ENCODE results near the gene LPCAT3.

Gene LPCAT3

GRCh38 chr12:7060353-7060954 is 42.2 kb upstream of the LPCAT3 start, which contains the start of gene C1S:
C1S (plus strand) TSS chr12:7060718; CDS start chr12:7061913, 1,195 bp downstream.
- TF ChIP-seq CTCF (IDR thresholded peaks at IDR 0.05) = no peak

GRCh38 chr12:7059780-7060179 is 41.5 kb upstream of the LPCAT3 start:
- TF ChIP-seq CTCF (IDR thresholded peaks at IDR 0.05) = no peak

GRCh38 chr12:7058850-7059395 is 40.6 kb upstream of the LPCAT3 start:
- no peak for TF ChIP-seq CTCF (IDR thresholded peaks at IDR 0.05)

- TF ChIP-seq CTCF (IDR thresholded peaks at IDR 0.05) = no peak
These were observed 40.0 kb upstream of the LPCAT3 start for GRCh38 chr12:7058163-7058845.

GRCh38 chr12:7054925-7055324 is 36.6 kb upstream of the LPCAT3 start:
- TF ChIP-seq CTCF (IDR thresholded peaks at IDR 0.05) = no peak

DNA sequence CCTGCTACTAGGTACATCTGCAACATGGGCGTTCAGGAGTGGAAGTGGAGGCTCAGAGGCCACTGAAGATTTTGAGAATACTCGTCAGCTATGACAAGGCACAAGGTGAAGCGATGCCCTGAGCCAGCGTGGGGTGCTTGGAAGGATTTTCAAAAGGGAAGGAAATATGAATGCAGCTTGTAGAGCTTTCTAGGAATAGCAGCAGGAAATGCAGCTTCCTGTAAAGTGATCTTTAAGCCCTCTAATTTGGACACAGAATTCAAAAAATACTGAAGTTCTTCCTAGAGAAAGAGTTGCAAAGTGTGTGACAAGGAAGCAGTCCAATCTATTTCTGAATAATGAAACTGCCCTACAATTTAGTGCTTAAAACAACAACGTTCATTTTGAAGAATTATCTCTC is 29.0 kb upstream of the LPCAT3 start:
- TF ChIP-seq CTCF (IDR thresholded peaks at IDR 0.05) = no peak

DNA sequence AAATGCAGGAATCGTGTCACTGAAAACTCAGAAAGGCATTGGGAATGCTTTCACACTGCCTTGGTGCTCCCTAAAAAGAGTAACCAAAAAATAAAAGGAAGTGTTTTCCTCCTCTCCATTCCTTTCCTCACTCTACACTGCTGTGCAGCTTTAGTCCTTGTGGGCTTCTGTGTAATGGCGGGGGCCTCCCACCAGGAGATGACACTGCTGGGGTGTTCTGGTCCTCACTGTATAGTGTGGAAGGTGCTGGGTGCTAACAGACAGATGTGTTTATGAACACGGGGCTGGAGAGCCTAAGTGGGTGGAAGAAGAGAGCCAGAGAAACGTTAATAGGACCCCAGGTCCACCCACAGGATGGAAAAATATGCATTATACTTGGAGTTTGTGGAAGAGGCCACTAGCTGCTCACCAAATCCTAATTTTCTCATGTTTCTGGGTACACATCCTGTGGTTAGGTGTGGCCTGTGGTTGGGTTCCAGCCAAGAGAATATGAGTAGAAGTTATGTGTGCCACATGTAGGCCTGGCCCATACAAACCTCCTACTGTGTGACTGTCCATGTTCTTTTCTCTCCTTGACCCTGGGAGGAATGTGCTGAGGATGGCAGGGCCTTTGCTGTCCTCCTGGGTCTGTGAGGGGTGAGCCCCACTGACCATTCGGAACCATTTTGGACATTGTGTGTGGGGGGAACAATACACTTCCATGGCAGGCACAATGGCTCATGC is 28.3 kb upstream of the LPCAT3 start:
- TF ChIP-seq CTCF (IDR thresholded peaks at IDR 0.05) = no peak
